Keratinocyte (primary cell): Measurements from ENCODE around the gene PTGR3. TPM values are rescaled to one million over a fixed set of nuclear protein-coding genes. Genes with fewer than 3 reads are reported as not detected.

Source experiments
- DNase-seq: peaks from one replicate; pipeline ENCODE4 v3.0.0-alpha.2; 2011; ENCODE audit warnings: low read depth, missing footprints, low spot score
- FAIRE-seq: peaks from 2 replicates; lab custom pipeline; 2011; peaks lifted over from hg19 to GRCh38; lab: Jason Lieb, UNC
- H2AFZ ChIP-seq: 2 replicates; pipeline ENCODE4 v1.6.0; 2012; ENCODE audit warnings: low read length, control low read depth, inconsistent platforms; ENCODE audit not compliant: control insufficient read depth
- H3K27ac ChIP-seq: 2 replicates; pipeline ENCODE4 v1.5.1; 2011; ENCODE audit warnings: low read length; ENCODE audit not compliant: control insufficient read depth, insufficient read depth
- H3K27me3 ChIP-seq: 3 replicates; pipeline ENCODE4 v1.6.0; 2011; ENCODE audit warnings: low read length; ENCODE audit not compliant: control insufficient read depth, insufficient read depth; ENCODE audit errors: extremely low read depth
- H3K36me3 ChIP-seq, 2 experiments: 2 replicates in 1 of 2; 3 replicates in 1 of 2; pipeline ENCODE4 v1.5.1; 2011; ENCODE audit warnings: low read length in 2 of 2, mild to moderate bottlenecking in 1 of 2; ENCODE audit not compliant: control insufficient read depth in 2 of 2, insufficient read depth in 2 of 2; ENCODE audit errors: extremely low read depth in 1 of 2
- H3K4me1 ChIP-seq: 3 replicates; pipeline ENCODE4 v1.5.1; 2011; ENCODE audit warnings: low read length; ENCODE audit not compliant: control insufficient read depth, insufficient read depth; ENCODE audit errors: extremely low read depth
- H3K4me2 ChIP-seq: 3 replicates; pipeline ENCODE4 v1.6.0; 2011; ENCODE audit warnings: low read depth, low read length; ENCODE audit not compliant: control insufficient read depth, insufficient read depth; ENCODE audit errors: extremely low read depth
- H3K4me3 ChIP-seq, 3 experiments: fragments of 200-600 bp in 1 of 3; sonication (generic) in 1 of 3; 2 replicates in 2 of 3; 3 replicates in 1 of 3; pipeline ENCODE4 v1.5.1; 2011 to 2016; ENCODE audit warnings: low read length in 3 of 3, mild to moderate bottlenecking in 3 of 3, control low read depth in 2 of 3, inconsistent platforms in 1 of 3, low read depth in 1 of 3, mixed read lengths in 1 of 3, mixed run types in 1 of 3, moderate library complexity in 1 of 3; ENCODE audit not compliant: control insufficient read depth in 2 of 3, insufficient read depth in 2 of 3; ENCODE audit errors: extremely low read depth in 1 of 3
- H3K79me2 ChIP-seq: 2 replicates; pipeline ENCODE4 v1.6.0; 2012; ENCODE audit warnings: low read length; ENCODE audit not compliant: control insufficient read depth, insufficient read depth
- H3K9ac ChIP-seq: 3 replicates; pipeline ENCODE4 v1.6.0; 2011; ENCODE audit warnings: low read length; ENCODE audit not compliant: control insufficient read depth, insufficient read depth; ENCODE audit errors: extremely low read depth
- H3K9me1 ChIP-seq: 3 replicates; pipeline ENCODE4 v1.6.0; 2011; ENCODE audit warnings: low read length; ENCODE audit not compliant: control insufficient read depth, insufficient read depth; ENCODE audit errors: extremely low read depth
- H3K9me3 ChIP-seq: 2 replicates; pipeline ENCODE4 v1.5.1; 2012; ENCODE audit warnings: low read depth, low read length; ENCODE audit not compliant: control insufficient read depth
- H4K20me1 ChIP-seq: 3 replicates; pipeline ENCODE4 v1.6.0; 2011; ENCODE audit warnings: low read length; ENCODE audit not compliant: control insufficient read depth, insufficient read depth; ENCODE audit errors: extremely low read depth
- EZH2 ChIP-seq: IDR thresholded peaks from one replicate; pipeline ENCODE4 v1.6.1; 2012; ENCODE audit warnings: inconsistent platforms, mild to moderate bottlenecking, low read length, moderate library complexity
- dilution Hi-C: fragments of 300-500 bp; cut with MboI; formaldehyde crosslinking; loops from one replicate; pipeline ENCODE4 v1.7.0; 2020; ENCODE audit warnings: low sequenced_read_pairs; ENCODE audit not compliant: extremely low pct_ligation_motif_present
- polyA plus RNA-seq, 5 experiments: library from polyadenylated mRNA; depleted of rRNA in 3 of 5; stranded (reverse) in 3 of 5; stranded (forward) in 1 of 5; unstranded in 1 of 5; fragments of >200 nt; gene quantifications; 1 replicate in 1 of 5; 2 replicates in 3 of 5; 3 replicates in 1 of 5; pipeline versions ENCODE4 v1.2.1 to v1.2.3, GENCODE V29; 2011 to 2012; ENCODE audit warnings: missing spikeins in 2 of 5, low read depth in 1 of 5, low replicate concordance in 1 of 5
- TF ChIP-seq, protein P1 (sequence below), 3 experiments: IDR thresholded peaks in 1 of 3; conservative IDR thresholded peaks in 1 of 3; optimal IDR thresholded peaks in 1 of 3; 2 replicates in 2 of 3; 3 replicates in 1 of 3; pipeline versions ENCODE3 to v1.5.1; 2011; ENCODE audit warnings: low read length in 3 of 3, mild to moderate bottlenecking in 3 of 3, moderate library complexity in 2 of 3, control low read depth in 1 of 3, inconsistent platforms in 1 of 3; ENCODE audit not compliant: insufficient read depth in 2 of 3; ENCODE audit errors: extremely low read depth in 1 of 3

PTGR3 gene
- polyA plus RNA-seq, 1 donor (not counting 4 experiments of a cell fraction or from before 2014, with no cell fraction given) = 25.2 TPM

DNA sequence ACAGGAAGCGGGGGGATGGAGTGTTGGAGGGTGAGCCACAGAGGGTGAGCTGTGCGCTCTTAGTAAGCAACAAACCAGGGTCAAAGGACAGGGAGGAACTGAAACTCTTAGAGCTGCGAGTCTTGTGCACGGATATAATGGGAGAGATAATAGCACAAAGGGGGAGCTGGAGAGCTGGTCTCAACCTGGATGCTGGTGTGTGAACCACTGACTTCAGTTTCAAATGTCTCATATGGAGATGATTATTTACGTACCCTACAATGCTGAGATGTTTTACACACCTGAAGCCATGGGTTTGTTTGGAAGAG, 35.9 kb downstream of the PTGR3 start:
- no peaks in the 10 kb centered on the region for H3K4me1 ChIP-seq
- H3K4me3 ChIP-seq = no peak overlapping the region
- no peaks in the 10 kb centered on the region for H3K79me2 ChIP-seq
- no peaks in the 10 kb centered on the region for H3K9me1 ChIP-seq
- no peak for TF ChIP-seq EZH2
- TF ChIP-seq, protein P1, sequence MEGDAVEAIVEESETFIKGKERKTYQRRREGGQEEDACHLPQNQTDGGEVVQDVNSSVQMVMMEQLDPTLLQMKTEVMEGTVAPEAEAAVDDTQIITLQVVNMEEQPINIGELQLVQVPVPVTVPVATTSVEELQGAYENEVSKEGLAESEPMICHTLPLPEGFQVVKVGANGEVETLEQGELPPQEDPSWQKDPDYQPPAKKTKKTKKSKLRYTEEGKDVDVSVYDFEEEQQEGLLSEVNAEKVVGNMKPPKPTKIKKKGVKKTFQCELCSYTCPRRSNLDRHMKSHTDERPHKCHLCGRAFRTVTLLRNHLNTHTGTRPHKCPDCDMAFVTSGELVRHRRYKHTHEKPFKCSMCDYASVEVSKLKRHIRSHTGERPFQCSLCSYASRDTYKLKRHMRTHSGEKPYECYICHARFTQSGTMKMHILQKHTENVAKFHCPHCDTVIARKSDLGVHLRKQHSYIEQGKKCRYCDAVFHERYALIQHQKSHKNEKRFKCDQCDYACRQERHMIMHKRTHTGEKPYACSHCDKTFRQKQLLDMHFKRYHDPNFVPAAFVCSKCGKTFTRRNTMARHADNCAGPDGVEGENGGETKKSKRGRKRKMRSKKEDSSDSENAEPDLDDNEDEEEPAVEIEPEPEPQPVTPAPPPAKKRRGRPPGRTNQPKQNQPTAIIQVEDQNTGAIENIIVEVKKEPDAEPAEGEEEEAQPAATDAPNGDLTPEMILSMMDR (optimal IDR thresholded peaks at IDR 0.05 in 1 of 3, IDR thresholded peaks at IDR 0.05 in 1 of 3, conservative IDR thresholded peaks at IDR 0.05 in 1 of 3; ENCODE audit: extremely low read depth in 1 of 3, insufficient read depth in 2 of 3, low read length in 3 of 3) = peak in 1 of 3 experiments; percentile 13
- H3K9me3 ChIP-seq = no peaks in the 10 kb centered on the region
- H2AFZ ChIP-seq = no peak overlapping the region
- no peaks in the 10 kb centered on the region for H4K20me1 ChIP-seq
- DNase-seq (no peak), FAIRE-seq (no peak)
- H3K4me2 ChIP-seq = no peak overlapping the region
- H3K27me3 ChIP-seq = no peaks in the 10 kb centered on the region
- H3K9ac ChIP-seq = no peak overlapping the region
- no peaks in the 10 kb centered on the region for H3K36me3 ChIP-seq
- dilution Hi-C loops = no loop called here
- H3K27ac ChIP-seq = no peak overlapping the region

DNA sequence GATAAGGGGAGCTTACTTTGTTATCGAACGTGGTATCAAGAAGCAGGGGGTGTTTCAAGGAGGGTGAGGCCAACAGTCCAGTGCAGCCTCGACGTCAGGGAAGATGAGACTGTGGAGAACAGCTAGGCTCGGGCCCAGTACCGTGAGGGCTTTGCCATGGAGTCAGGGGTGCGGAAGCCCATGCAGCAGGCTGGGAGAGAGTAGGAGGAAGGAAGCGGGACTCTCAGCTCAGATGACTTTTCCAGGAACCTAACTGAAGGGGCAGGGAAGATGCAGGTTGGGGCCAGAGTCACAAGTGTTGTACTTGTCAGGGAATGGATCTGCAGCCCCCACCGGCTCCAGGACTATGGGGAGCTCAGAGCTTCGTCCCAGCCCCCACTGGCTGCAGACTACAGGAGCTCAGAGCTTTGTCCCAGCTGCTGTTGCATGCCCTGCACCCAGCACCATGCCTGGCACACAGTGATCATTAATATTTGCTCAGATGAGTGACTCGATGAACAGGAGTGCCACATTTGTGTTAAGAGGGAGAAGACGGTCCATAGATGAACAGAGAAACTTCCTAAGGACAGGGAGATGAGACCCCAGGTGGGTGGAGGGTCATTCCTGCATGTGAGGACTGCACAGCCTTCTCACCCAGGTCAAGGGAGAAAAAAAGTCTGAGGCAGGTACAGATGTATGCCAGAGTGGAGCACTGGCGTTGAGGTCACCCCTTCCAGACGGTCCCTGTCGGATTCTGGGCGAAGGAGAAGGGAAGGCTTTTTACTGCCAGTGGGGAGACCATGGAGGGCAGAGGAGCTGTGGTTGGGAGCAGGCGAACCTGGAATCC, 36.4 kb downstream of the PTGR3 start:
- H2AFZ ChIP-seq = no peak overlapping the region
- DNase-seq = no peak

More for the DNA sequence above, 36.4 kb downstream of the PTGR3 start:
- no peaks in the 10 kb centered on the region for H3K9me3 ChIP-seq
- H3K79me2 ChIP-seq = no peaks in the 10 kb centered on the region
- H3K9ac ChIP-seq = no peak overlapping the region
- H3K4me2 ChIP-seq = no peak overlapping the region
- H4K20me1 ChIP-seq = no peaks in the 10 kb centered on the region
- H3K36me3 ChIP-seq = no peaks in the 10 kb centered on the region
- no peaks in the 10 kb centered on the region for H3K9me1 ChIP-seq
- FAIRE-seq = no peak
- no peaks in the 10 kb centered on the region for H3K4me1 ChIP-seq
- TF ChIP-seq, protein P1 (optimal IDR thresholded peaks at IDR 0.05 in 1 of 3, IDR thresholded peaks at IDR 0.05 in 1 of 3, conservative IDR thresholded peaks at IDR 0.05 in 1 of 3; ENCODE audit: extremely low read depth in 1 of 3, insufficient read depth in 2 of 3, low read length in 3 of 3) = no peak
- TF ChIP-seq EZH2 = no peak
- dilution Hi-C loops = no loop called here
- no peak overlapping the region for H3K4me3 ChIP-seq
- H3K27ac ChIP-seq = no peak overlapping the region
- no peaks in the 10 kb centered on the region for H3K27me3 ChIP-seq
